HCT116 (cell line): ENCODE results near the gene TNRC18. TPM values are rescaled to one million over a fixed set of nuclear protein-coding genes. Genes with fewer than 3 reads are reported as not detected.

Source experiments
- ATAC-seq: fragments of 200-7000 bp; cut with Tn5 transposase; 2 replicates; pipeline ENCODE4 v1.9.1; 2020; ENCODE audit warnings: mild to moderate bottlenecking, moderate library complexity
- BruUV-seq: library from RNA; stranded (reverse); fragments of 400-500 nt; replicated peaks from 2 replicates; lab custom pipeline; 2021; lab: Mats Ljungman, UMichigan
- CTCF ChIA-PET: fragments of 300-600 bp; sonication (Branson Sonifier 250); formaldehyde crosslinking; loops from one replicate; lab custom pipeline; 2021; ENCODE audit warnings: antibody characterized with exemption; lab: Charles Lee
- POLR2A ChIA-PET: fragments of 300-600, 350-600 bp; sonication (Branson Sonifier 250); formaldehyde crosslinking; loops from one replicate; lab custom pipeline; 2021; ENCODE audit warnings: antibody characterized with exemption; lab: Charles Lee
- RAD21 ChIA-PET, 2 experiments: fragments of 300-600 bp; sonication (Branson Sonifier 250); formaldehyde crosslinking; loops; one replicate each; lab custom pipeline; 2023; ENCODE audit warnings: low total read pairs in 2 of 2; ENCODE audit not compliant: uncharacterized antibody in 2 of 2, unreplicated experiment in 2 of 2, low non-redundant PET in 1 of 2; lab: Charles Lee
- DNase-seq: peaks from one replicate; pipeline ENCODE4 v3.0.0-alpha.2; 2010; ENCODE audit warnings: low read depth, low spot score
- H2AFZ ChIP-seq: fragments of 200-600 bp; shearing (Covaris generic), sonication (generic); 2 replicates; pipeline ENCODE4 v1.6.1; 2017; ENCODE audit warnings: low read depth, mixed run types, mixed read lengths, antibody characterized with exemption, low read length; ENCODE audit not compliant: poor library complexity, severe bottlenecking
- H3K27ac ChIP-seq: 2 replicates; pipeline ENCODE4 v1.5.1; 2012; ENCODE audit warnings: low read depth, low read length
- H3K27me3 ChIP-seq: fragments of 200-600 bp; sonication (generic); 2 replicates; pipeline ENCODE4 v1.6.1; 2016; ENCODE audit warnings: mixed run types, low read length, mixed read lengths; ENCODE audit not compliant: insufficient read depth
- H3K36me3 ChIP-seq, 2 experiments: fragments of 200-500 bp in 1 of 2; fragments of 200-600 bp in 1 of 2; sonication (Bioruptor generic) in 1 of 2; sonication (generic) in 1 of 2; 2 replicates each; pipeline versions ENCODE4 v1.5.1 to v1.6.1; 2014 to 2016; ENCODE audit warnings: low read length in 2 of 2, inconsistent platforms in 1 of 2, mixed read lengths in 1 of 2, mixed run types in 1 of 2; ENCODE audit not compliant: insufficient read depth in 2 of 2, control insufficient read depth in 1 of 2
- H3K4me1 ChIP-seq, 2 experiments: fragments of 200-600 bp in 1 of 2; sonication (generic) in 1 of 2; 2 replicates each; pipeline versions ENCODE4 v1.5.1 to v1.6.1; 2012 to 2017; ENCODE audit warnings: low read length in 2 of 2, inconsistent platforms in 1 of 2, mild to moderate bottlenecking in 1 of 2, mixed read lengths in 1 of 2, mixed run types in 1 of 2, moderate library complexity in 1 of 2; ENCODE audit not compliant: insufficient read depth in 2 of 2, control insufficient read depth in 1 of 2
- H3K4me2 ChIP-seq: fragments of 200-600 bp; sonication (generic); 2 replicates; pipeline ENCODE4 v1.6.1; 2017; ENCODE audit warnings: mixed run types, low read length, mixed read lengths
- H3K4me3 ChIP-seq, 2 experiments: fragments of 200-600 bp in 1 of 2; sonication (generic) in 1 of 2; replicated peaks in 1 of 2; 2 replicates each; pipeline ENCODE4 v1.5.1; 2011 to 2016; ENCODE audit warnings: low read length in 2 of 2, control low read depth in 1 of 2, low read depth in 1 of 2, mild to moderate bottlenecking in 1 of 2, mixed read lengths in 1 of 2, mixed run types in 1 of 2
- H3K79me2 ChIP-seq: fragments of 200-600 bp; sonication (generic); 2 replicates; pipeline ENCODE4 v1.6.1; 2017; ENCODE audit warnings: mild to moderate bottlenecking, mixed run types, low read length, moderate library complexity, mixed read lengths; ENCODE audit not compliant: insufficient read depth
- H3K9ac ChIP-seq: fragments of 200-600 bp; sonication (generic); 2 replicates; pipeline ENCODE4 v1.6.1; 2016; ENCODE audit warnings: low read length, mixed read lengths
- H3K9me2 ChIP-seq: fragments of 200-600 bp; sonication (generic), shearing (Covaris generic); 2 replicates; pipeline ENCODE4 v1.6.1; 2017; ENCODE audit warnings: mixed run types, mild to moderate bottlenecking, moderate library complexity; ENCODE audit not compliant: insufficient read depth
- H3K9me3 ChIP-seq, 2 experiments: fragments of 200-500 bp in 1 of 2; fragments of 200-600 bp in 1 of 2; sonication (Bioruptor generic) in 1 of 2; sonication (generic) in 1 of 2; 2 replicates each; pipeline ENCODE4 v1.6.1; 2014 to 2017; ENCODE audit warnings: low read length in 2 of 2, mixed read lengths in 2 of 2, inconsistent platforms in 1 of 2, low read depth in 1 of 2, mild to moderate bottlenecking in 1 of 2, mixed run types in 1 of 2, moderate library complexity in 1 of 2; ENCODE audit not compliant: control insufficient read depth in 1 of 2, insufficient read depth in 1 of 2
- H4K20me1 ChIP-seq: fragments of 200-600 bp; sonication (generic), shearing (Covaris generic); 2 replicates; pipeline ENCODE4 v1.6.1; 2017; ENCODE audit warnings: mixed run types, mild to moderate bottlenecking, moderate library complexity; ENCODE audit not compliant: insufficient read depth
- CTCF ChIP-seq, 3 experiments: fragments of 200-600 bp in 1 of 3; sonication (generic) in 1 of 3; IDR thresholded peaks in 2 of 3; conservative IDR thresholded peaks in 1 of 3; 2 replicates each; pipeline ENCODE4 v1.5.1; 2012 to 2017; ENCODE audit warnings: low read depth in 2 of 3, low read length in 2 of 3, antibody characterized with exemption in 1 of 3, borderline replicate concordance in 1 of 3, control low read depth in 1 of 3, mild to moderate bottlenecking in 1 of 3, mixed read lengths in 1 of 3, mixed run types in 1 of 3, moderate library complexity in 1 of 3; ENCODE audit not compliant: insufficient read depth in 1 of 3
- ELF1 ChIP-seq: IDR thresholded peaks from 2 replicates; pipeline ENCODE4 v1.6.1; 2012; ENCODE audit warnings: low read depth, borderline replicate concordance
- FOSL1 ChIP-seq: IDR thresholded peaks from 2 replicates; pipeline ENCODE4 v1.6.1; 2012; ENCODE audit warnings: low read depth
- MAX ChIP-seq: IDR thresholded peaks from 2 replicates; pipeline ENCODE4 v1.6.1; 2012
- POLR2A ChIP-seq: IDR thresholded peaks from 2 replicates; pipeline ENCODE4 v1.7.0; 2011; ENCODE audit warnings: borderline replicate concordance; ENCODE audit not compliant: insufficient read depth, insufficient read length; ENCODE audit errors: extremely low read depth
- POLR2AphosphoS5 ChIP-seq: IDR thresholded peaks from 2 replicates; pipeline ENCODE4 v1.6.1; 2011; ENCODE audit warnings: mild to moderate bottlenecking, low read depth, low read length, moderate library complexity
- RAD21 ChIP-seq: IDR thresholded peaks from 2 replicates; pipeline ENCODE4 v1.6.1; 2012; ENCODE audit warnings: low read depth, mild to moderate bottlenecking
- REST ChIP-seq: IDR thresholded peaks from 2 replicates; pipeline ENCODE4 v1.6.1; 2012; ENCODE audit warnings: low read depth
- SP1 ChIP-seq: IDR thresholded peaks from 2 replicates; pipeline ENCODE4 v1.6.1; 2012; ENCODE audit warnings: low read depth
- intact Hi-C: fragments of 100-400 bp; cut with micrococcal nuclease; formaldehyde crosslinking; loops from 2 replicates; pipeline ENCODE4 v1.10.0; 2022
- total RNA-seq: library from RNA; stranded (reverse); gene quantifications from one replicate; pipeline ENCODE4 v1.2.1, GENCODE V29; 2021; ENCODE audit not compliant: unreplicated experiment
- TF ChIP-seq, protein P1 (sequence below): IDR thresholded peaks from 2 replicates; pipeline ENCODE4 v1.6.1; 2012

The TNRC18 gene
- total RNA-seq, 1 experiment from 2014 or later, result 101 TPM

- no peak for TF ChIP-seq CTCF (IDR thresholded peaks at IDR 0.05 in 2 of 3, conservative IDR thresholded peaks at IDR 0.05 in 1 of 3; ENCODE audit: borderline replicate concordance in 1 of 3, insufficient read depth in 1 of 3, low read depth in 2 of 3, low read length in 2 of 3)
Observed at GRCh38 chr7:5351507-5352265, 71.9 kb downstream of the TNRC18 start (continued).

DNA sequence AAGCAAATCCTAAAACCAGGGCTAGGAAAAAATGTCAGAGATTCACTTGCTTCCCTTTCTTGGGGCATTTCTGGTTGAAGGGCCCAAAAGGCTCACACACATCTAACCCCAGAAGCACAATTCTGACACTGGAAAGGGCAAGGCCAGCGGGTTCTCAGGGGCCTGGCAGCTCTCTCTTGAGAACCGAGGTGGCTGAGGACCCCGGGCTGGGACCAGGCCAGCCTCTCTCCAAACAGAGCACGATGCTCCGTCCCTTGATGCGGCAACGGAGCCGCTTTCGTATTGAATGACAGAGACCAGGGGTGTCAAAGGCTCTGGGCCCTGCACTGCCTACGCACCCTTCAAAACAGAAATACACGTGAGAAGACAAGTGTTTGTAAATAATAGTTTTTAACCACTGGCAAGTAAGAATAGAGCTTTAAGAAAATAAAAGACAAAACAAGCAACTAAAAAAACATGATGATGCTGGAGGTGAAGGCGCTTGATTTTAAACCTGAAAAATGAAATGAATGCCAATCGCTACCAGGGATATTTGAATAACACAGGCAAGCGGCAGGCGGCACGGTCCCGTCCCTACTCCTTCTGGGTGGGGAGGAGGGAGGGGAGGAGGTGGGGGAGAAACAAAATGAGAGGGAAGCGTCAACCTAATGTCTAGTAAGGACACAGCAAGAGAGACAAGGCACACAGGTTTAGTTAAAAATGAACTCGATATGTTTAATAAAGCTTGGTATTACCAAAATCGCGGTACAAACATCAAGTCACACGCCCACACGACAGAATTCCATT is 72.8 kb downstream of the TNRC18 start:
- no peak for DNase-seq
- POLR2A ChIA-PET, result no interaction called here
- CTCF ChIA-PET, result no interaction called here
- no peak overlapping the region for H2AFZ ChIP-seq
- peaks cover 5 to 22% of the 10 kb centered on the region in 2 experiments; a peak in 2 of 4 replicates for H3K36me3 ChIP-seq
- no peak overlapping the region for H3K27ac ChIP-seq
- no peaks in the 10 kb centered on the region for H3K9me3 ChIP-seq
- H3K27me3 ChIP-seq, result no peaks in the 10 kb centered on the region
- no peak overlapping the region for H3K4me2 ChIP-seq
- no TSS peak for BruUV-seq
- no peaks in the 10 kb centered on the region for H3K9me2 ChIP-seq
- H3K9ac ChIP-seq, result no peak overlapping the region
- RAD21 ChIA-PET, result no interaction called here
- ATAC-seq, result no peak
- H3K4me3 ChIP-seq, result no peak overlapping the region
- no peaks in the 10 kb centered on the region for H3K4me1 ChIP-seq
- H4K20me1 ChIP-seq, result no peaks in the 10 kb centered on the region
- H3K79me2 ChIP-seq, result peaks cover 35% of the 10 kb centered on the region
- intact Hi-C loops, result no loop called here
- TF ChIP-seq MAX (no peak), ELF1 (no peak), REST (no peak), RAD21 (no peak), FOSL1 (no peak), POLR2A (no peak), SP1 (no peak), CTCF (IDR thresholded peaks at IDR 0.05 in 2 of 3, conservative IDR thresholded peaks at IDR 0.05 in 1 of 3; ENCODE audit: borderline replicate concordance in 1 of 3, insufficient read depth in 1 of 3, low read depth in 2 of 3, low read length in 2 of 3) (no peak), POLR2AphosphoS5 (no peak)
- TF ChIP-seq, protein P1, sequence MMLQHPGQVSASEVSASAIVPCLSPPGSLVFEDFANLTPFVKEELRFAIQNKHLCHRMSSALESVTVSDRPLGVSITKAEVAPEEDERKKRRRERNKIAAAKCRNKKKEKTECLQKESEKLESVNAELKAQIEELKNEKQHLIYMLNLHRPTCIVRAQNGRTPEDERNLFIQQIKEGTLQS, result no peak
